ENCODE measurements around the gene RGS3.

RGS3 gene

DNA sequence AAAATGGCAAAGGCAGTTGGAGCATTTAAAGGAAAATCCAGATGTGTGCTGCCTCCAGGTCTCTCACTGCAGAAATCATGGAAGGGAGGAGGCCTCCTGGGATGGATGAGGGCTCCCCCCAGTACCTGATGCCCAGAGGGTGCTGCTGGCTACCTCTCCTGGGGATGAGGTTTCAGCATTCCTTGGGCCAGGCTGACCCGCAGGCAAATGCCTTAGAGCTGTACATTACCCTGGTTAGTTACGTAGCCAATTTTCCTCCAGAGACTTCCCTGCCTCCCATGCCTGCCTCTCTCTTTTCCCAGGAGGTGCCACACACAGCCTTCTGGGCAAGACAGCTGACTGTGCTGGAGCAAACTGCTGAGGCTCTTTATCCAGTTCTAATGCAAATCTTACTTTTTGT lies 65.3 kb downstream of the RGS3 start:
- DNase-seq (ENCODE audit: low read depth), result no peak
- TF ChIP-seq, protein P1, sequence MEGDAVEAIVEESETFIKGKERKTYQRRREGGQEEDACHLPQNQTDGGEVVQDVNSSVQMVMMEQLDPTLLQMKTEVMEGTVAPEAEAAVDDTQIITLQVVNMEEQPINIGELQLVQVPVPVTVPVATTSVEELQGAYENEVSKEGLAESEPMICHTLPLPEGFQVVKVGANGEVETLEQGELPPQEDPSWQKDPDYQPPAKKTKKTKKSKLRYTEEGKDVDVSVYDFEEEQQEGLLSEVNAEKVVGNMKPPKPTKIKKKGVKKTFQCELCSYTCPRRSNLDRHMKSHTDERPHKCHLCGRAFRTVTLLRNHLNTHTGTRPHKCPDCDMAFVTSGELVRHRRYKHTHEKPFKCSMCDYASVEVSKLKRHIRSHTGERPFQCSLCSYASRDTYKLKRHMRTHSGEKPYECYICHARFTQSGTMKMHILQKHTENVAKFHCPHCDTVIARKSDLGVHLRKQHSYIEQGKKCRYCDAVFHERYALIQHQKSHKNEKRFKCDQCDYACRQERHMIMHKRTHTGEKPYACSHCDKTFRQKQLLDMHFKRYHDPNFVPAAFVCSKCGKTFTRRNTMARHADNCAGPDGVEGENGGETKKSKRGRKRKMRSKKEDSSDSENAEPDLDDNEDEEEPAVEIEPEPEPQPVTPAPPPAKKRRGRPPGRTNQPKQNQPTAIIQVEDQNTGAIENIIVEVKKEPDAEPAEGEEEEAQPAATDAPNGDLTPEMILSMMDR (conservative IDR thresholded peaks at IDR 0.05; ENCODE audit: low read length), result no peak
- H3K4me3 ChIP-seq (ENCODE audit: low read length), result no peak overlapping the region

DNA sequence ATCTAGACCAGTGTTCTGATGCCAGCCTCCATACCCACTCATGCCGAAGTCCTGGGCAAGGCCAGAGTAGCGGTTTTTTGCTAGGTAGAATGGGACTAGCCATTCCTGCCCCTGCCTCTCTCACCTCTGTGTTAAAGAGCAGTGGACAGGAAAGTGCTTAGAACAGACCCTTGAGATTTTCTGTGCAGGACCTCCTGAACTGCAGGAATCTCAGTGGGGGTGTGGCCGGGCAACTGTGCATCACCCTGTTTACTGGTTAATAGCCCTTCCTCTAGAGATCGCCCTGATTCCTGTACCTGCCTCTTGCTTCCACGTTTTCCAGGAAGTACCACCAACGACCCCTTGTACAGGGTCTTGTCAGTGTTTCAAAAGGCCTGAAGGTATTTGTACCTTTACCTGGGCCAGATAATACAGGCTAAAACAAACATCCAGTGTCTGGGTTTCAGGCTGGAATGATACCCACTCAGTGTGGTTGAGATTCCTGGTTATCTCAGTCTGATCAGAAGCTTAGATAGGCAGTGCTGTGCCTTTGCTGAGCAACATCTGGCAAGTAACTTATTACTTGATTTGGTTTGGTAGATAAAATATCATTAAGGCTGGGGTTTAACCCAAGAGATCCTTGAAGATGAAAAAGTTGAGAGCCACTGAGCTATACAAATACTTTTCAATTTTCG lies 65.9 kb downstream of the RGS3 start:
- TF ChIP-seq, protein P1 (conservative IDR thresholded peaks at IDR 0.05; ENCODE audit: low read length), result no peak
- DNase-seq (ENCODE audit: low read depth), result no peak
- H3K4me3 ChIP-seq (ENCODE audit: low read length), result no peak overlapping the region

DNA sequence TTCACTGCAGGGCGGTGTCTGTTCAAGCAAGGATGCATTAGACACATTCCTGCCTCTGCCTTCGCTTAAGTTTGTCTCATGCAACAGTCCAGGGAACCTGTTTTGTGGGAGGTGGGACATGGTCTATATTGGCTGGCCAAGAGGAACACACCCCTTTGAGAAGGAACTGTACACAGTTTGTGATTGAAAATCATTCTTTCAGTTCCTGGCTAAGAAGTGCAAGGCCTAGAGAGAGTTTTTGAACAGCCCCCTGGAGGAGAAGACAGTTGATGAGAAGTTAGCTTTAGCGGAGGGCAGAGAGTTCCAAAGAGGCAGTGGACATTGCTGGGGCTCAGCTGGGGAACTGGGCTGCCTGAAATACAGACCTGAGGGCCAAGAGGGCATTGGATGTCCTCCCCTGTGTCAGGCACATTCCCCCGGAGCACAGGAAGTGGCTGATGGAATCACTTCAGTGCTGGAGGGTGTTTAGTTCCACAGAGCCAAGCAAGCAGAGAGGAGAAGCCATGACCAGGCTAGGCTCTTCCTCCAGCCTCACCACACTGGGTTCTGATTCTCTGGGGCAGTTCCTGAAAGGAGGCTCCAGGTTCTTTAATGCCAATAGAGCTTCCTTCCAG lies 66.6 kb downstream of the RGS3 start:
- H3K4me3 ChIP-seq (ENCODE audit: low read length), result no peak overlapping the region
- TF ChIP-seq, protein P1 (conservative IDR thresholded peaks at IDR 0.05; ENCODE audit: low read length), result no peak
- DNase-seq (ENCODE audit: low read depth), result no peak

DNA sequence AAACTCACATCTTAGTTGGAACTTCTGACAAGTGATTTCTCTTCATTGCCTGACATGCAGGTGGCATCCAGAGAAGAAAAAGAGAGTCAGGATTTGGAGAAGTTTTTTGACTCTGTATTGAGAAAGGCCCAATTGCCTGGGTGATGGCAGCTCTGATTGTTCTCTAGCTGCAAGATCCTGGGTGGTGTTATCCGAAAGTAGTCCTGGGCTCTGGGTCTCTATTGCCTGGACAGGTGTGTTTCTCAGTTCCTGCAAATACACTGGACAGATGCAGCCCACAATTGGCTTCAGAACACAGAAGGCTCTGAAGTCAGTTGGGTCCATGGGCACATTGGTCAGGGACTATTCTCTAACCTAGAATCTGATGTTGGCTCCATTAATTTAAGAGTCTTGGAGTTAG lies 67.4 kb downstream of the RGS3 start:
- H3K4me3 ChIP-seq (ENCODE audit: low read length), result no peak overlapping the region
- TF ChIP-seq, protein P1 (conservative IDR thresholded peaks at IDR 0.05; ENCODE audit: low read length), result no peak

DNA sequence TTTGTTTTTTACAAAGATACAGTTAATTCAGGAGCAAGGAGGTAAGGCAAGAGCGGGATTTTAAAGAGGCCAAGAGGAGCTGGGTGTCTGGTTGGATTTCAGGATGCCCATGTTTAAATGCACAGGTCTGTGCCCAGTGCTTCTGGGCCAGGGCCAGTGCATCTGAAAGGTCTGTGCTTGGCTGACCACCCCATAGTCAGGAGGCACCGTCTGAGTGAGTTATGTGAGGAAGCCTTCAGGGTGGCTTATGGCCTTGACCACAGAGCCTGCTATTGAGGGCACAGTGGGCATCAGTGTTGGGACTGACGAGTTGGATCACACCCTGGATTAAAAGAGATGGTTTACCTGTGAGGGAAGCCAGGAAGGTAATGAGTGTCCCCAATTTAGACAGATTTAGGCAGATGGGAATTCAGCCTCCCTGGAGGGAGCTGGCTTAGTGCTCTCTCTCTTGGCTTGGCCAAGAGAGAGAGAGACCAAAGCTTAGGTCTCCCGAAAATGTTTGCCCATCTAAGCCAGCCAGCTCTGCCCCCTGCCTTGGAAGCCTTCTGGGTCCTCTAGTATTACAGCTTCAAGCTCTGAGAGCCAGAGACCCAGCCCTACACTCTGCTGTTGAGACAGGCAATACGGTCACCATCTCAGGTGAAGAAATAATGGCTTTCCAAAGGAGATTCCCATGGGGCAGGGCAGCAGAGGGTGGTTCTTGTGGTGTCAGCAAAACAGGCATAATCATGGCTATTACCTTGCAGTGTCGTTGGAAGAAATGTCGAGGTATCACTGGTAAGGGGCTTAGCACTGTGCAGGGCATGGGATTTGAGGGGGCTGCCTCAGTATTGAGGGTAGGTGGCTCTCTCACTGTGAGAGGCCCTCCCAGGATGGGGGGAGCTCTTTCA lies 68.6 kb downstream of the RGS3 start:
- no peak overlapping the region for H3K4me3 ChIP-seq (ENCODE audit: low read length)
- TF ChIP-seq, protein P1 (conservative IDR thresholded peaks at IDR 0.05; ENCODE audit: low read length), result no peak
- no peak for DNase-seq (ENCODE audit: low read depth)

More for the DNA sequence above, 67.4 kb downstream of the RGS3 start:
- no peak for DNase-seq (ENCODE audit: low read depth)

DNA sequence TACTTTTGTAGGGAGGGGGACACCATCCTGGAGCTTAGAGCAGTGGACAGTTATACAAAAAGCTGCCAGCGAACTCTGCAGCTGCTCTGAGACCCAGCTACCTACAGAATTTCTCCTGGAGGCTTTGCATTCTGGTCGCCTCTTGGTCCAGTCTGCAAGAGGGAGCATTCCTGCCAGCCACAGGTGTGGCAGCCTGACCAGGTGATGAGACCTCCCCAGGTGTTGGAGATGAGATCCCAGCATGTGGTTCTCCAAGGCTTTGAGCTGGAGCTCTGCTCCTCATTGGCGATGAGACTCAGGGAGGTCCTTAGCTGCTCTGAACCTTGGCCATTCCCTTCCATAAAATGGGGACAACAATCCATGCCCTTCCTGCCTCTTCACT lies 69.3 kb downstream of the RGS3 start:
- no peak for DNase-seq (ENCODE audit: low read depth)
- H3K4me3 ChIP-seq (ENCODE audit: low read length), result no peak overlapping the region
- TF ChIP-seq, protein P1 (conservative IDR thresholded peaks at IDR 0.05; ENCODE audit: low read length), result no peak
